Esophagus (tissue), 2 donors: ENCODE measurements around the gene HEATR3. TPM values are rescaled to one million over a fixed set of nuclear protein-coding genes. Genes with fewer than 3 reads are reported as not detected.

Experiments used
- H3K27ac ChIP-seq, 2 donors: one replicate each; pipeline ENCODE4 v1.5.1; 2013; ENCODE audit warnings: low read depth in 2 of 2, mild to moderate bottlenecking in 2 of 2, inconsistent platforms in 1 of 2, low read length in 1 of 2, moderate library complexity in 1 of 2
- H3K27me3 ChIP-seq, 2 donors: one replicate each; pipeline ENCODE4 v1.6.1; 2013; ENCODE audit warnings: low read length in 2 of 2, control low read depth in 1 of 2, mild to moderate bottlenecking in 1 of 2; ENCODE audit not compliant: insufficient read depth in 2 of 2, control insufficient read depth in 1 of 2
- H3K36me3 ChIP-seq, 2 donors: one replicate each; pipeline ENCODE4 v1.6.1; 2013; ENCODE audit warnings: low read length in 1 of 2; ENCODE audit not compliant: control insufficient read depth in 2 of 2, insufficient read depth in 2 of 2
- H3K4me1 ChIP-seq, 2 donors: one replicate each; pipeline ENCODE4 v1.6.1; 2013; ENCODE audit warnings: low read length in 1 of 2; ENCODE audit not compliant: control insufficient read depth in 2 of 2, insufficient read depth in 2 of 2
- H3K4me3 ChIP-seq, 2 donors: one replicate each; pipeline ENCODE4 v1.5.1; 2013; ENCODE audit warnings: low read length in 2 of 2, mild to moderate bottlenecking in 2 of 2, low read depth in 1 of 2, moderate library complexity in 1 of 2
- H3K9me3 ChIP-seq, 2 donors: one replicate each; pipeline ENCODE4 v1.6.1; 2013; ENCODE audit warnings: mild to moderate bottlenecking in 2 of 2, low read depth in 1 of 2, low read length in 1 of 2, moderate library complexity in 1 of 2; ENCODE audit not compliant: control insufficient read depth in 2 of 2, insufficient read depth in 1 of 2
- WGBS, 2 donors: extraction: QIAGEN DNeasy Blood & Tissue Kit; methylation state at CpG; one replicate each; pipeline ENCODE4 v1.1.7; 2013; 5-methylcytosine and 5-hydroxymethylcytosine counted together
- polyA plus RNA-seq, 2 donors: library from polyadenylated mRNA; stranded (reverse); fragments of 200-250 nt; gene quantifications; one replicate each; pipeline ENCODE4 v1.2.3, GENCODE V29; 2013
- donor health status: healthy with polysubstance abuse.
- donor health status: Bipolar disorder and iron deficiency.

The HEATR3 gene
- polyA plus RNA-seq, 2 donors = 3.9 to 6.3 TPM

DNA sequence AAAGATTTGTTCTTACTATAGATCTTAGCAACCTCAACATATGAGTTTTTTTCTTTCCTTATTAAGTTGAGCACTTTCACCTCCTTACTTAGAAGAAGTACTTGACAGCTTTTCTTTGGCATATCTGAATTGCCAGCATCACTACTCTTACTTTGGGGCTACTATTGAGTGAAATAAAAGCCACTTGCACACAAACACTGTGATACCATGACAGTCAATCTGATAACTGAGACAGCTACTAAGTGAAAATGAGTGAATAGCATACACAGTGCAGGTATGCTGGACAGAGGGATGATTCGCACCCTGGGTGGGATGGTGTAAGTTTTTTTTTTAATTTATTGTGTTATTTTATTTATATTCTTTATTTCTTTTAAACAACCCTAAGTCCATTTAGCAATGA, 73.8 kb downstream of the HEATR3 start:
- no peaks in the 10 kb centered on the region for H3K36me3 ChIP-seq
- no peaks in the 10 kb centered on the region for H3K27me3 ChIP-seq
- 92 to 93% methylated on average over 1 of the region's 1 CpG for WGBS, 2 donors
- H3K9me3 ChIP-seq = no peaks in the 10 kb centered on the region
- H3K27ac ChIP-seq = no peak overlapping the region
- H3K4me1 ChIP-seq = no peaks in the 10 kb centered on the region
- H3K4me3 ChIP-seq = no peak overlapping the region

GRCh38 chr16:50144211-50144610, 78.4 kb downstream of the HEATR3 start:
- WGBS, 2 donors = 60 to 69% methylated on average over 2 of the region's 2 CpGs

DNA sequence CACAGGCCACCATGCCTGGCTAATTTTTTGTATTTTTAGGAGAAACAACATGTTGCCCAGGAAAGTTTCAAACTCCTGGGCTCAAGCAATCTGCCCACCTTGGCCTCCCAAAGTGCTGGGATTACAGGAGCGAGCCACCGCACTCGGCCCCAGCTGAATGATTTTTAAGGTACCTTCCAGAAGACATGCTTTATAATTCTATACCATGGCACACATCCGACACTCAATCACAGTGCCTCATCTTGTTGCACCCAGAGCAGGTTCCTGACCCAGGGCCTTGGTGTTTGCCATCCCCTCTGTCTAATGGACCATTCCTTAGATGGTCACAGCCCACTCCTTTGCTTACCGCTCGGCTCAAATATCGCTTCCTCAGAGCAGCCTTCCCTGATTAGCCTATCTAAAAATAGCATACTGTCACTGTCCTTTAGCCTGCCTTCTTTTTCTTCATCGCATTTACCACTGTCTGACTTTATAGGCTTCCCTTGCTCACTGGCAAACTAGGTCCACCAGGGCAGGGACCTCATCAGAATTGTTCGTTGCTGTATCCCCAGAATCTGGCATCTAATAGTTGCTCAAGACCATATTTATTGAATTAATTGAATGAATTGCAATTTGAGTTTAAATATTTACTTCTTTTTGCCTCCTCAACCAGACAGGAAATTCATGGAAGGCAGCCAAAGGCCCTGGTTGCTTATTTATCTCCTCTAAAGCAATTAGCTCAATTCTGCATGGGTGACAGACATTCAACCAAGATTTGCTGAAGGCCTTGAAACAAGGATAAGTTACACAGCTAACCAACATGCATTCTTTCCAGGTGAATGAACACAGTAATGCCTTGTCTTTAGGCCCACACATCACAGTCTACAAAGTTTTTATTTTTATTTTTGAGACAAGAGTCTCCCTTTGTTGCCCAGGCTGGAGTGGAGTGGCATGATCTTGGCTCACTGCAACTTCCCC, 81.0 kb downstream of the HEATR3 start:
- H3K27ac ChIP-seq = no peak overlapping the region
- H3K4me1 ChIP-seq = no peaks in the 10 kb centered on the region
- 74 to 83% methylated on average over 9 of the region's 9 CpGs for WGBS, 2 donors
- H3K36me3 ChIP-seq = no peaks in the 10 kb centered on the region
- no peaks in the 10 kb centered on the region for H3K9me3 ChIP-seq
- H3K4me3 ChIP-seq = no peak overlapping the region
- H3K27me3 ChIP-seq = no peaks in the 10 kb centered on the region

More at GRCh38 chr16:50144211-50144610, 78.4 kb downstream of the HEATR3 start:
- H3K27ac ChIP-seq = no peak overlapping the region
- no peaks in the 10 kb centered on the region for H3K36me3 ChIP-seq
- H3K4me3 ChIP-seq = no peak overlapping the region
- H3K9me3 ChIP-seq = no peaks in the 10 kb centered on the region
- H3K27me3 ChIP-seq = no peaks in the 10 kb centered on the region
- H3K4me1 ChIP-seq = no peaks in the 10 kb centered on the region

DNA sequence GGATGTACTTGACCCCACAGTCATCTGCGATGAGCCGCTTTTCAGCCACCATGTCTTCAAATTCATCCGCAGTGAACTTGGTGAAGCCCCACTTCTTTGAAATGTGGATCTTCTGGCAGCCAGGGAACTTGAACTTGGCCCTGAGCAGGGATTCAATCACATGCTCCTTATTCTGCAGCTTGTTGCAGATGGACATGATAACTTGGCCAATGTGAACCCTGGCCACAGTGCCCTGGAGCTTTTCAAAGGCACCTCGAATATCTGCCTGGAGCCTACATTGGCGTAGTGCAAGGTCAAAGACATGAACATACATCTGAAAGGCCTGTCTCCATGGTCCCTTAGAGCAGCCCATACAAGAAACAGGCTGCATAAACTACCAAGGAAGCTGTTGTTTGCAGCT, 85.6 kb downstream of the HEATR3 start:
- Histone ChIP-seq H3K27ac (no peak overlapping the region), H3K4me3 (no peak overlapping the region), H3K4me1 (peaks cover 2 to 4% of the 10 kb centered on the region in 2 donors), H3K27me3 (no peaks in the 10 kb centered on the region), H3K36me3 (no peaks in the 10 kb centered on the region), H3K9me3 (no peaks in the 10 kb centered on the region)
- WGBS, 2 donors = 92 to 93% methylated on average over 5 of the region's 5 CpGs

DNA sequence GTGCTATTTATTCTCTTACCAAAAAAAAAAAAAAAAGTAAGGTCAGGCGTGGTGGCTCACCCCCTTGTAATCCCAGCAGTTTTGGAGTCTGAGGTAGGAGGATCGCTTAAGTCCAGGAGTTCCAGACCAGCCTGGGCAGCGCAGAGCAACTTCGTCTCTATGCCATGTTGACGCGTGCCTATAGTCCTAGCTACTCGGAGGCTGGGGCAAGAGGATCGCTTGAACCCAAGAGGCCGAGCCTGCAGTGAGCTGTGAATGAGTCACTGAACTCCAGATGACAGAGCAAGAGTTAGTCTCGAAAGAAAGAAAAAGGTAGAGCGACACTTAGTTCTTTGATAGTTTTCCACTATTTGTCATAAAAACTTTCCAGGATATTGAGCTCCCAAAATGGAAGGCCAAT, 86.0 kb downstream of the HEATR3 start:
- Histone ChIP-seq H3K36me3 (no peaks in the 10 kb centered on the region), H3K9me3 (no peaks in the 10 kb centered on the region), H3K4me1 (peaks cover 2 to 4% of the 10 kb centered on the region in 2 donors), H3K27me3 (no peaks in the 10 kb centered on the region), H3K4me3 (no peak overlapping the region), H3K27ac (no peak overlapping the region)
- WGBS, 2 donors = 90 to 93% methylated on average over 11 of the region's 11 CpGs

- peaks cover 2 to 4% of the 10 kb centered on the region in 2 donors for H3K4me1 ChIP-seq
- no peaks in the 10 kb centered on the region for H3K27me3 ChIP-seq
- 0% methylated on average over 24 of the region's 24 CpGs for WGBS, 2 donors
- H3K9me3 ChIP-seq = no peaks in the 10 kb centered on the region
- peak overlapping the region; percentile 93 to 98 for H3K27ac ChIP-seq
- no peaks in the 10 kb centered on the region for H3K36me3 ChIP-seq
- peak overlapping the region; percentile 63 to 95 for H3K4me3 ChIP-seq
Observed at GRCh38 chr16:50152351-50152806, 86.6 kb downstream of the HEATR3 start.

DNA sequence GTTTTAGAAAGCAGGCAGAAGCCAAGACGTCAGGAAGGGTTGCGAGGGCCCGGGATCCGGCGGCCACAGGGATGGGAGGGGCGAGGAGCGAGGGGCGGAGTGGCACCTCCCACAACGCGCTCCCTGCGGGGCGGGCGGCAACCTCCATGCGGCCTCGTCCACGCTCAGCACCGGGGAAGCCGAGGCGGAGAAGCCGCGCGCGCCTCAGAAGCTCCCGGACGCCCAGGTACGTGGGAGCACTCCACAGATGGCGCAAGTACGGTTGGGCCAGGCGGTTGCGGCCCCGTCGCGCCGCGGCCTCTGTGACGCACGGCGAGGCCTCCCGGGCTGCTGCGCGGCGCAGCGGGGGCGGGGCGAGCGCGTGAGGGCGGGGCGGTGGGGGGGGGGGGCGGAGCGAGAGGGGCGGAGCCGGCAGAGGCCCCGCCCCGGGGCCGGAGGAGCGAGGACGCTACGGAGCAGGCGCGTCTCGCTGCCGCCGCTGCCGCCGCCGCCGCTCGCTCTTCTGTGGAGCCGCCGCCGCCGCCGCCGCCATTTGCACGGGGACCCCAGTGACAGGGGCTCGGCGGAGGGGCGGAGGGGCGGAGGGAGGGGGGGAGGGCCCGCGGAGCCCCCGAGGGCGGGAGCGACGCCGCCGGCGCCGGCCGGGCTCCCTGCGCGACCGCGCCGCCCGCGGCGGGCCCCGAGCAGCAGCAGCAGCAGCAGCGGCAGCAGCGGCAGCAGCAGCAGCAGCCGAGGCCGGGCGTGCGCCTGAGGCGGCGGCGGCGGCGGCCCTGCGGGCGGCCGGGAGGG, 87.2 kb downstream of the HEATR3 start, which contains the start of gene TENT4B:
TSS of gene TENT4B (plus strand) at position 500 of the 789 bp plus-strand sequence. CDS start 316 bp downstream, outside the sequence.
- peak within 1 kb of the TSS; percentile 93 to 98 for H3K27ac ChIP-seq
- H3K27me3 ChIP-seq = no peaks in the 10 kb centered on the region
- peaks cover 2 to 4% of the 10 kb centered on the region in 2 donors for H3K4me1 ChIP-seq
- H3K9me3 ChIP-seq = no peaks in the 10 kb centered on the region
- no peaks in the 10 kb centered on the region for H3K36me3 ChIP-seq
- H3K4me3 ChIP-seq = peak within 1 kb of the TSS; percentile 87 to 95
- WGBS, 2 donors = 0 to 1% methylated on average over 40 to 99 of the region's 114 CpGs

DNA sequence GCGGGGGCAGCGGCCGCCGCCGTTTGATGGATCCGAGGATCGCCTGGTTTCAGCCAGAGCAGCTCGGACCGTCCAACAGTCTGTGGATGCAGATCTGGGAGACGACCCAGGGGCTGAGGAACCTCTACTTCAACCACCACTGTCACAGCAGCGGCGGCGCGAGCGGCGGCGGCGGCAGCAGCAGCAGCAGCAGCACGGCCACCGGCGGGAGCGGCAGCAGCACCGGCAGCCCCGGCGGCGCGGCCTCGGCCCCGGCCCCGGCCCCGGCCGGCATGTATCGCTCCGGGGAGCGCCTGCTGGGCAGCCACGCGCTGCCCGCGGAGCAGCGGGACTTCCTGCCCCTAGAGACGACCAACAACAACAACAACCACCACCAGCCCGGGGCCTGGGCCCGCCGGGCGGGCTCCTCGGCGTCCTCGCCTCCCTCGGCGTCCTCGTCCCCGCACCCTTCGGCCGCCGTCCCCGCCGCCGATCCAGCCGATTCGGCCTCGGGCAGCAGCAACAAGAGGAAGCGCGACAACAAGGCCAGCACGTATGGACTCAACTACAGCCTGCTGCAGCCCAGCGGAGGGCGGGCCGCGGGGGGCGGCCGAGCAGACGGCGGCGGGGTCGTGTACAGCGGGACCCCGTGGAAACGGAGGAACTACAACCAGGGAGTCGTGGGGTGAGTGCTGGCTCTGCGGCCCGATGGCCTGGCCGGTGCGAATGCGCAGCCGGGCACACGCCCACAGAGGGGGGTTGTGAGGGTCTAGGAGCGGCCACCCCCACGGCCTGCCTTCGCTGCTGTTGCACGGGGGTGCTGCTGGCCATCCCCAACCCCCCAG, 88.0 kb downstream of the HEATR3 start:
- 0 to 1% methylated on average over 50 to 89 of the region's 89 CpGs for WGBS, 2 donors
- peak overlapping the region; percentile 87 to 88 for H3K27ac ChIP-seq

More for the DNA sequence above, 88.0 kb downstream of the HEATR3 start:
- Histone ChIP-seq H3K27me3 (no peaks in the 10 kb centered on the region), H3K4me3 (peak overlapping the region; percentile 87 to 95), H3K9me3 (no peaks in the 10 kb centered on the region), H3K36me3 (no peaks in the 10 kb centered on the region), H3K4me1 (peaks cover 2 to 4% of the 10 kb centered on the region in 2 donors)
